Tibial artery (tissue), 4 donors: ENCODE data around the gene FRMD1.

Experiments used
- DNase-seq, 2 donors: peaks; one replicate each; pipeline ENCODE4 v3.0.0-alpha.2; 2019
- H3K27ac ChIP-seq, 2 donors: fragments of 200-600 bp; sonication (generic) in 1 of 2; 1 replicate in 1 of 2; 2 replicates in 1 of 2; pipeline ENCODE4 v1.5.1; 2018 to 2019; ENCODE audit warnings: mild to moderate bottlenecking in 1 of 2
- H3K27me3 ChIP-seq, 2 donors: fragments of 200-600 bp; sonication (generic) in 1 of 2; one replicate each; pipeline versions ENCODE4 v1.5.1 to v1.6.0; 2016 to 2019
- H3K36me3 ChIP-seq, 3 donors: fragments of 200-600 bp; sonication (generic) in 2 of 3; one replicate each; pipeline ENCODE4 v1.5.1; 2016 to 2019; ENCODE audit warnings: mild to moderate bottlenecking in 2 of 3
- H3K4me1 ChIP-seq, 4 donors: fragments of 200-600 bp; sonication (generic) in 2 of 4; 1 replicate in 3 of 4; 2 replicates in 1 of 4; pipeline ENCODE4 v1.5.1; 2016 to 2019
- H3K4me3 ChIP-seq, 2 donors: fragments of 200-600 bp; sonication (generic) in 1 of 2; 1 replicate in 1 of 2; 2 replicates in 1 of 2; pipeline ENCODE4 v1.5.1; 2018 to 2019; ENCODE audit warnings: mild to moderate bottlenecking in 2 of 2
- H3K9me3 ChIP-seq, 3 donors: fragments of 200-600 bp; sonication (generic) in 1 of 3; one replicate each; pipeline ENCODE4 v1.5.1; 2016 to 2019
- intact Hi-C: fragments of 100-400 bp; cut with DNase I; formaldehyde crosslinking; loops from one replicate; pipeline ENCODE4 v1.15.0; 2023; ENCODE audit warnings: low total_unique reads
- TF ChIP-seq, protein P1 (sequence below), 2 experiments: fragments of 200-600 bp in 1 of 2; fragments of 450-650 bp in 1 of 2; IDR thresholded peaks; one replicate each; pipeline ENCODE4 v1.5.1; 2017 to 2019; ENCODE audit warnings: antibody characterized with exemption in 2 of 2, mild to moderate bottlenecking in 1 of 2, moderate library complexity in 1 of 2

FRMD1 gene

DNA sequence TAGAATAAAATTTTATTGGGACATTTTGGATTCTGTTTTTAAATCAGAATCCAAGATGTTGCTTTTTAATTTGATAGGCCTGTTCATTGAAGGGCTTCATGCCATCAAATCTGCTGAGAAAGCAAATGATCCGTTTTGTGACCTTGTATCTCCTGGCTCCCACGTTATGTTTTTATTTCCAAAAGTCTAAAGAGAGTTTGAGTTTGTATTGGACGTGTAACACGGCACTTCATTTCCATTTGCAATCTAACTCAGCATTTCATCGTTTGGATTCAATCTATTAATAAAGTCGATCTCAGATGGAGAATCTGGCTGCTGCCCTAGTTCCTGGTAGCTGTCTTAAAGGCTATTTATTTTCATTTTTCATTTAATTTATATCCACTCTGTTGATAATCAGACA, 64.6 kb downstream of the FRMD1 start:
- peaks cover 0 to 24% (median 0%) of the 10 kb centered on the region in 3 donors for H3K9me3 ChIP-seq
- DNase-seq = no peak
- TF ChIP-seq, protein P1, sequence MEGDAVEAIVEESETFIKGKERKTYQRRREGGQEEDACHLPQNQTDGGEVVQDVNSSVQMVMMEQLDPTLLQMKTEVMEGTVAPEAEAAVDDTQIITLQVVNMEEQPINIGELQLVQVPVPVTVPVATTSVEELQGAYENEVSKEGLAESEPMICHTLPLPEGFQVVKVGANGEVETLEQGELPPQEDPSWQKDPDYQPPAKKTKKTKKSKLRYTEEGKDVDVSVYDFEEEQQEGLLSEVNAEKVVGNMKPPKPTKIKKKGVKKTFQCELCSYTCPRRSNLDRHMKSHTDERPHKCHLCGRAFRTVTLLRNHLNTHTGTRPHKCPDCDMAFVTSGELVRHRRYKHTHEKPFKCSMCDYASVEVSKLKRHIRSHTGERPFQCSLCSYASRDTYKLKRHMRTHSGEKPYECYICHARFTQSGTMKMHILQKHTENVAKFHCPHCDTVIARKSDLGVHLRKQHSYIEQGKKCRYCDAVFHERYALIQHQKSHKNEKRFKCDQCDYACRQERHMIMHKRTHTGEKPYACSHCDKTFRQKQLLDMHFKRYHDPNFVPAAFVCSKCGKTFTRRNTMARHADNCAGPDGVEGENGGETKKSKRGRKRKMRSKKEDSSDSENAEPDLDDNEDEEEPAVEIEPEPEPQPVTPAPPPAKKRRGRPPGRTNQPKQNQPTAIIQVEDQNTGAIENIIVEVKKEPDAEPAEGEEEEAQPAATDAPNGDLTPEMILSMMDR (IDR thresholded peaks at IDR 0.05) = no peak
- no peaks in the 10 kb centered on the region for H3K36me3 ChIP-seq
- no peak overlapping the region for H3K4me3 ChIP-seq
- no peaks in the 10 kb centered on the region for H3K27me3 ChIP-seq
- peaks cover 0 to 6% (median 0%) of the 10 kb centered on the region in 4 donors for H3K4me1 ChIP-seq
- intact Hi-C loops = no loop called here
- H3K27ac ChIP-seq = no peak overlapping the region

DNA sequence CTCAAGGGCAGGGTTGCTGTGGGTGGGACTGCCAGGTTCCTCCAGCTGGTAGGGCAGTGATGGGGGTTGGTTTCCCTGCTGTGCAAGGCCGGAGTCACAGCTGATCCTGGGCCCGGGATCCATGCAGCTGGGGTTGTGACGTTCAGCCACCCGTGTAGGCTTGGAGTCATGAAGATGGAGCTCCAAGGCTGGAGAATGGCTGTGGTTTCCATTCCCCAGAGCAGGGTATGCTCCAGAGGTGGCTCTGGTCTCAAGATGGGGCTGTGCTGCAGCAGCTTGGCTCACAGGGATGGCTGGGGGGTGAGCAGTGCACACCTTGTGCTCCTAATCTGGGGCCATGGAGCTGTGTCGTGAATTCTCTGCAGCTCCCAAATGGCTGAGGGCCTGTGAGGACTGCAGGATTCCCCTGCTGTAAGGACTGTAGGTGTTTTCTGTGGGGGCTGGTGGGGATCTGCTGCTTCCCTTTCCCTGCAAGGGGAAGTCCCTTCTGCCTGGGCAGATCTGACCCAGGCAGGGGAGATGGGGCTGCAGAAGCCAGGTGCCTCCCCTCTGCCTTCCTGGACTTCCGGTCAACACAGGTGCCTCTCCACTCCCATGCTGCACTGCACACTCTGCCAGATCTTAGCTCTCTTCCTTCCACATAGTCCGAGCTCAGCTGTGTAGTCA, 65.6 kb downstream of the FRMD1 start:
- H3K27ac ChIP-seq = no peak overlapping the region
- peaks cover 0 to 26% (median 0%) of the 10 kb centered on the region in 3 donors for H3K9me3 ChIP-seq
- no peak for DNase-seq

GRCh38 chr6:168012431-168013249, 66.4 kb downstream of the FRMD1 start:
- DNase-seq = no peak
- Histone ChIP-seq H3K27me3 (no peaks in the 10 kb centered on the region), H3K4me1 (peaks cover 0 to 6% (median under 1%) of the 10 kb centered on the region in 4 donors), H3K4me3 (no peak overlapping the region), H3K27ac (no peak overlapping the region), H3K9me3 (peaks cover 0 to 30% (median 0%) of the 10 kb centered on the region in 3 donors), H3K36me3 (no peaks in the 10 kb centered on the region)
- TF ChIP-seq, protein P1 (IDR thresholded peaks at IDR 0.05) = no peak
- intact Hi-C loops = no loop called here

More for the DNA sequence above, 65.6 kb downstream of the FRMD1 start:
- peaks cover 0 to 6% (median 0%) of the 10 kb centered on the region in 4 donors for H3K4me1 ChIP-seq
- no peak overlapping the region for H3K4me3 ChIP-seq
- no peaks in the 10 kb centered on the region for H3K27me3 ChIP-seq
- intact Hi-C loops = no loop called here
- TF ChIP-seq, protein P1 (IDR thresholded peaks at IDR 0.05) = no peak
- H3K36me3 ChIP-seq = no peaks in the 10 kb centered on the region

DNA sequence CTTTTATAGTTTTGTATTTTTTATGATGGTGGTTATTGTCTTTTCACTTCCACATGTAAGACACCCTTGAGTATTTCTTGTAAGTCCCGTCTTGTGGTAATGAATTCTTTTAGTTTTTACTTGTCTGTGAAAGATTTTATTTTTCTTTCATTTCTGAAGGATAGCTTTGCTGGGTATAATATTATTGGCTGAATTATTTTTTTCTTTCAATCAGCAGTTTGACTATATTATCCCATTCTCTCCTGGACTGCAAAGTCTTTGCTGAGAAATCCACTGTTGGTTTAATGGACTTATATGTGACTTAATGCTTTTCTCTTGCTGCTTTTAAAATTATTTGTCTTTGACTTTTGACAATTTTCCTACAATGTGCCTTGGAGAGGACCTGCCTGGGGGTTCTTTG, 67.7 kb downstream of the FRMD1 start:
- H3K36me3 ChIP-seq = no peaks in the 10 kb centered on the region
- intact Hi-C loops = no loop called here
- no peak overlapping the region for H3K4me3 ChIP-seq
- TF ChIP-seq, protein P1 (IDR thresholded peaks at IDR 0.05) = no peak
- no peaks in the 10 kb centered on the region for H3K27me3 ChIP-seq
- H3K27ac ChIP-seq = no peak overlapping the region
- no peak for DNase-seq
- H3K4me1 ChIP-seq = peaks cover 0 to 8% (median 5%) of the 10 kb centered on the region in 4 donors
- peaks cover 0 to 30% (median 0%) of the 10 kb centered on the region in 3 donors for H3K9me3 ChIP-seq

DNA sequence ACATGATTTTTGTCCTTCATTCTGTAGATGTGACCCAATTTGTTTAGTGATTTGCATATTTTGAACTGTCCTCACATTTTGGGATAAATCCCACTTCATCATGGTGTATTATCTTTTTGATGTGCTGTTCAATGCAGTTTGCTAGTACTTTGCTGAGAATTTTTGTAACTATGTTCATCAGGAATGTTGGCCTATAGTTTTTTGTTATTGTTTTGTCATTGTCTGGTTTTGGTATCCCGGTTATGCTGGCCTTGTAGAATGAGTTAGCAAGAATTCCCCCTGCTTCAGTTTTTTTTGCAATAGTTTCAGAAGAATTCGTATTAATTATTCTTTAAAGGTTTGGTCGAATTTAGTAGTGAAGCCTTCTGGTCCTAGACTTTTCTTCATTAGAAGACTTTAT, 69.7 kb downstream of the FRMD1 start:
- no peak for DNase-seq
- peaks cover 0 to 8% (median 3%) of the 10 kb centered on the region in 4 donors for H3K4me1 ChIP-seq
- TF ChIP-seq, protein P1 (IDR thresholded peaks at IDR 0.05) = no peak
- no peaks in the 10 kb centered on the region for H3K27me3 ChIP-seq
- peaks cover 0 to 30% (median 0%) of the 10 kb centered on the region in 3 donors for H3K9me3 ChIP-seq
- intact Hi-C loops = no loop called here
- no peak overlapping the region for H3K27ac ChIP-seq
- H3K36me3 ChIP-seq = no peaks in the 10 kb centered on the region
- no peak overlapping the region for H3K4me3 ChIP-seq
